HL-60 (cell line): ENCODE results near the gene VAX1.

ENCODE experiments used
- DNase-seq, 2 experiments: peaks; one replicate each; pipeline ENCODE4 v3.0.0-alpha.2; 2010 to 2020; ENCODE audit warnings: low read depth in 1 of 2, low spot score in 1 of 2
- H3K27ac ChIP-seq: fragments of 250-450 bp; sonication (Bioruptor Pico); replicated peaks from 2 replicates; pipeline ENCODE4 v1.5.1; 2020; ENCODE audit warnings: mild to moderate bottlenecking, moderate library complexity
- H3K27me3 ChIP-seq: fragments of 250-450 bp; sonication (Bioruptor Pico); 2 replicates; pipeline ENCODE4 v1.5.1; 2021; ENCODE audit warnings: mild to moderate bottlenecking, moderate library complexity; ENCODE audit not compliant: insufficient read depth, poor library complexity, severe bottlenecking
- H3K4me3 ChIP-seq: replicated peaks from 2 replicates; pipeline ENCODE4 v1.5.1; 2011; ENCODE audit warnings: mild to moderate bottlenecking, control low read depth, low read length; ENCODE audit not compliant: insufficient read depth
- CTCF ChIP-seq: IDR thresholded peaks from one replicate; pipeline ENCODE4 v1.5.1; 2011; ENCODE audit warnings: low read length, control low read depth, inconsistent platforms; ENCODE audit not compliant: insufficient read depth
- GABPA ChIP-seq: IDR thresholded peaks from 2 replicates; pipeline ENCODE4 v1.6.1; 2012; ENCODE audit warnings: low read depth
- POLR2AphosphoS5 ChIP-seq: IDR thresholded peaks from 2 replicates; pipeline ENCODE4 v1.6.1; 2012; ENCODE audit warnings: low read depth
- REST ChIP-seq: IDR thresholded peaks from 2 replicates; pipeline ENCODE4 v1.6.1; 2012; ENCODE audit warnings: low read depth; ENCODE audit not compliant: insufficient replicate concordance
- SPI1 ChIP-seq: IDR thresholded peaks from 2 replicates; pipeline ENCODE4 v1.6.1; 2012; ENCODE audit warnings: low read depth, mild to moderate bottlenecking, borderline replicate concordance

Gene VAX1

GRCh38 chr10:117138838-117139580 lies 939 bp upstream of the VAX1 start:
- TF ChIP-seq GABPA (no peak), REST (no peak), SPI1 (no peak), POLR2AphosphoS5 (no peak), CTCF (no peak)
- Histone ChIP-seq H3K27me3 (peaks cover 71% of the 10 kb centered on the region), H3K4me3 (no peak overlapping the region), H3K27ac (no peak overlapping the region)
- no peak for DNase-seq

GRCh38 chr10:117137031-117137910 lies 799 bp downstream of the VAX1 start:
- Histone ChIP-seq H3K4me3 (no peak overlapping the region), H3K27ac (no peak overlapping the region), H3K27me3 (peaks cover 81% of the 10 kb centered on the region)
- DNase-seq: no peak
- no peak for TF ChIP-seq POLR2AphosphoS5
- no peak for TF ChIP-seq GABPA

- H3K4me3 ChIP-seq: no peak overlapping the region
- no peak for DNase-seq
- no peak overlapping the region for H3K27ac ChIP-seq
- TF ChIP-seq POLR2AphosphoS5 (no peak), REST (no peak), GABPA (no peak)
- H3K27me3 ChIP-seq: peaks cover 85% of the 10 kb centered on the region
Measured at GRCh38 chr10:117136391-117136975, 1.6 kb downstream of the VAX1 start.

- DNase-seq: no peak
- Histone ChIP-seq H3K27ac (no peak overlapping the region), H3K4me3 (no peak overlapping the region), H3K27me3 (peaks cover 87% of the 10 kb centered on the region)
- TF ChIP-seq GABPA: no peak
- TF ChIP-seq REST: no peak
- TF ChIP-seq SPI1: no peak
- no peak for TF ChIP-seq POLR2AphosphoS5
- TF ChIP-seq CTCF: no peak
Measured at GRCh38 chr10:117135480-117136140, 2.5 kb downstream of the VAX1 start.
